ENCODE measurements around the gene HELT.
"Not testable (repeated sequence)": the region's sequence is repeated elsewhere in the genome, so short reads cannot be mapped to it uniquely, and the experiment has no call there.

The HELT gene

GRCh38 chr4:185039508-185040273, 21.4 kb downstream of the HELT start:
- DNase-seq = peak; percentile 18

- no peak for DNase-seq
These were observed 22.2 kb downstream of the HELT start for GRCh38 chr4:185040523-185040922.

GRCh38 chr4:185050286-185050685, 32.0 kb downstream of the HELT start:
- not testable (repeated sequence) for DNase-seq

- not testable (repeated sequence) for DNase-seq
These were observed 33.0 kb downstream of the HELT start for GRCh38 chr4:185051283-185051682.

- no peak for DNase-seq
These were observed 35.5 kb downstream of the HELT start for GRCh38 chr4:185053746-185054145.

- no peak for DNase-seq
These were observed 36.0 kb downstream of the HELT start for GRCh38 chr4:185054272-185054671.

GRCh38 chr4:185054886-185055285, 36.6 kb downstream of the HELT start:
- no peak for DNase-seq

- DNase-seq = no peak
These were observed 43.3 kb downstream of the HELT start for GRCh38 chr4:185061610-185062009.

GRCh38 chr4:185062606-185063005, 44.3 kb downstream of the HELT start:
- DNase-seq = no peak

- no peak for DNase-seq
These were observed 47.9 kb downstream of the HELT start for GRCh38 chr4:185066179-185066578.

- no peak for DNase-seq
These were observed 50.5 kb downstream of the HELT start for GRCh38 chr4:185068837-185069236.
